Astrocyte (in vitro differentiated cells and primary cell): ENCODE measurements around the gene C10orf53. TPM values are rescaled to one million over a fixed set of nuclear protein-coding genes. Genes with fewer than 3 reads are reported as not detected.

Source experiments
- DNase-seq: peaks from one replicate; pipeline ENCODE4 v3.0.0-alpha.2; 2010; ENCODE audit warnings: low read depth
- FAIRE-seq: peaks from 2 replicates; lab custom pipeline; 2011; peaks lifted over from hg19 to GRCh38; lab: Jason Lieb, UNC
- H2AFZ ChIP-seq: 2 replicates; pipeline ENCODE4 v1.6.0; 2012; ENCODE audit warnings: low read depth, low read length, inconsistent platforms
- H3K27ac ChIP-seq: 2 replicates; pipeline ENCODE4 v1.5.1; 2011; ENCODE audit warnings: low read depth, low read length, inconsistent platforms
- H3K27me3 ChIP-seq: 2 replicates; pipeline ENCODE4 v1.6.0; 2011; ENCODE audit warnings: low read length, inconsistent platforms; ENCODE audit not compliant: insufficient read depth
- H3K36me3 ChIP-seq: 2 replicates; pipeline ENCODE4 v1.5.1; 2011; ENCODE audit warnings: low read length, inconsistent platforms; ENCODE audit not compliant: insufficient read depth
- H3K4me1 ChIP-seq: 2 replicates; pipeline ENCODE4 v1.5.1; 2011; ENCODE audit warnings: low read length, inconsistent platforms; ENCODE audit not compliant: insufficient read depth
- H3K4me2 ChIP-seq: 2 replicates; pipeline ENCODE4 v1.6.0; 2012; ENCODE audit warnings: low read length, inconsistent platforms
- H3K4me3 ChIP-seq: 2 replicates; pipeline ENCODE4 v1.5.1; 2011; ENCODE audit warnings: low read depth, mild to moderate bottlenecking, low read length, inconsistent platforms; ENCODE audit not compliant: insufficient read depth
- H3K79me2 ChIP-seq: 2 replicates; pipeline ENCODE4 v1.6.0; 2012; ENCODE audit warnings: mild to moderate bottlenecking, low read length, inconsistent platforms; ENCODE audit not compliant: insufficient read depth
- H3K9ac ChIP-seq: 2 replicates; pipeline ENCODE4 v1.6.0; 2012; ENCODE audit warnings: mild to moderate bottlenecking, low read length, inconsistent platforms
- H3K9me3 ChIP-seq: 2 replicates; pipeline ENCODE4 v1.5.1; 2012; ENCODE audit warnings: low read depth, mild to moderate bottlenecking, low read length, inconsistent platforms; ENCODE audit not compliant: insufficient read depth
- H4K20me1 ChIP-seq: 2 replicates; pipeline ENCODE4 v1.6.0; 2012; ENCODE audit warnings: low read length, inconsistent platforms; ENCODE audit not compliant: insufficient read depth
- H3K27ac Mint-ChIP-seq: one replicate; pipeline ENCODE4 v1.8.0; 2021; ENCODE audit warnings: mild to moderate bottlenecking, mixed read lengths; ENCODE audit not compliant: unreplicated experiment
- H3K27me3 Mint-ChIP-seq: one replicate; pipeline ENCODE4 v1.8.0; 2021; ENCODE audit warnings: low read depth, mixed read lengths; ENCODE audit not compliant: unreplicated experiment
- H3K36me3 Mint-ChIP-seq: one replicate; pipeline ENCODE4 v1.8.0; 2021; ENCODE audit warnings: low read depth, mixed read lengths; ENCODE audit not compliant: unreplicated experiment
- H3K4me1 Mint-ChIP-seq: one replicate; pipeline ENCODE4 v1.8.0; 2021; ENCODE audit warnings: low read depth, mixed read lengths; ENCODE audit not compliant: unreplicated experiment
- H3K4me3 Mint-ChIP-seq: one replicate; pipeline ENCODE4 v1.8.0; 2021; ENCODE audit warnings: mild to moderate bottlenecking, moderate library complexity, mixed read lengths; ENCODE audit not compliant: unreplicated experiment
- H3K9me3 Mint-ChIP-seq: one replicate; pipeline ENCODE4 v1.8.0; 2021; ENCODE audit warnings: mild to moderate bottlenecking, mixed read lengths; ENCODE audit not compliant: unreplicated experiment
- EZH2 ChIP-seq: IDR thresholded peaks from 2 replicates; pipeline ENCODE4 v1.6.1; 2012; ENCODE audit warnings: mild to moderate bottlenecking, low read length, inconsistent platforms; ENCODE audit not compliant: insufficient read depth
- total RNA-seq: library from RNA; stranded (reverse); gene quantifications from 2 replicates; pipeline ENCODE4 v1.2.1, GENCODE V29; 2021
- TF ChIP-seq, protein P1 (sequence below): IDR thresholded peaks from 2 replicates; pipeline ENCODE4 v1.5.1; 2011; ENCODE audit warnings: low read depth, mild to moderate bottlenecking, inconsistent platforms, low read length, moderate library complexity; ENCODE audit not compliant: insufficient read depth

Gene C10orf53
- total RNA-seq, 1 donor from 2014 or later: not detected

DNA sequence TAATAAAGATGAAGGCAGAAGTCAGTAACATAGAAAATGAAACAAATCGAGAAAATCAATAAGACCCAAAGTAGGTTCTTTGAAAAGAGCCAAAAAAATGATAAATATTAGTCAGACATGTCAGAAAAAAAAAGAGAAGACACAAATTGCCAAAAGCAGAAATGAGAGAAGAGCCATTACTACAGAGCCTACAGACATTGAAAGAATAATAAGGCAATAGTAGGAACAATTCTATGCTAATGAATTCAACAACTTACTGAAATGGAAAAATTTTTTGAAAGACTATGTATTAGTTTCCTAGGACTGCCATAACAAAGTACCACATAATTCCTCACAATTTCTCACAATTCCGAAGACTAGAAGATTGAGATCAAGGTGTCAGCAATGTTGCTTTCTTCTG is 47.1 kb downstream of the C10orf53 start:
- DNase-seq (no peak), FAIRE-seq (no peak)
- Histone ChIP-seq H3K27ac (no peak overlapping the region), H3K4me1 (no peaks in the 10 kb centered on the region), H3K4me3 (no peak overlapping the region), H3K9ac (no peak overlapping the region), H3K36me3 (no peaks in the 10 kb centered on the region), H2AFZ (no peak overlapping the region), H3K9me3 (no peaks in the 10 kb centered on the region), H4K20me1 (no peaks in the 10 kb centered on the region), H3K27me3 (no peaks in the 10 kb centered on the region), H3K4me2 (no peak overlapping the region), H3K79me2 (no peaks in the 10 kb centered on the region)
- TF ChIP-seq, protein P1, sequence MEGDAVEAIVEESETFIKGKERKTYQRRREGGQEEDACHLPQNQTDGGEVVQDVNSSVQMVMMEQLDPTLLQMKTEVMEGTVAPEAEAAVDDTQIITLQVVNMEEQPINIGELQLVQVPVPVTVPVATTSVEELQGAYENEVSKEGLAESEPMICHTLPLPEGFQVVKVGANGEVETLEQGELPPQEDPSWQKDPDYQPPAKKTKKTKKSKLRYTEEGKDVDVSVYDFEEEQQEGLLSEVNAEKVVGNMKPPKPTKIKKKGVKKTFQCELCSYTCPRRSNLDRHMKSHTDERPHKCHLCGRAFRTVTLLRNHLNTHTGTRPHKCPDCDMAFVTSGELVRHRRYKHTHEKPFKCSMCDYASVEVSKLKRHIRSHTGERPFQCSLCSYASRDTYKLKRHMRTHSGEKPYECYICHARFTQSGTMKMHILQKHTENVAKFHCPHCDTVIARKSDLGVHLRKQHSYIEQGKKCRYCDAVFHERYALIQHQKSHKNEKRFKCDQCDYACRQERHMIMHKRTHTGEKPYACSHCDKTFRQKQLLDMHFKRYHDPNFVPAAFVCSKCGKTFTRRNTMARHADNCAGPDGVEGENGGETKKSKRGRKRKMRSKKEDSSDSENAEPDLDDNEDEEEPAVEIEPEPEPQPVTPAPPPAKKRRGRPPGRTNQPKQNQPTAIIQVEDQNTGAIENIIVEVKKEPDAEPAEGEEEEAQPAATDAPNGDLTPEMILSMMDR: no peak
- TF ChIP-seq EZH2: no peak
- peaks cover 16% of the 10 kb centered on the region for H3K9me3 Mint-ChIP-seq
- no peaks in the 10 kb centered on the region for H3K4me1 Mint-ChIP-seq
- no peak overlapping the region for H3K27ac Mint-ChIP-seq
- H3K36me3 Mint-ChIP-seq: no peaks in the 10 kb centered on the region
- no peaks in the 10 kb centered on the region for H3K27me3 Mint-ChIP-seq
- no peak overlapping the region for H3K4me3 Mint-ChIP-seq

DNA sequence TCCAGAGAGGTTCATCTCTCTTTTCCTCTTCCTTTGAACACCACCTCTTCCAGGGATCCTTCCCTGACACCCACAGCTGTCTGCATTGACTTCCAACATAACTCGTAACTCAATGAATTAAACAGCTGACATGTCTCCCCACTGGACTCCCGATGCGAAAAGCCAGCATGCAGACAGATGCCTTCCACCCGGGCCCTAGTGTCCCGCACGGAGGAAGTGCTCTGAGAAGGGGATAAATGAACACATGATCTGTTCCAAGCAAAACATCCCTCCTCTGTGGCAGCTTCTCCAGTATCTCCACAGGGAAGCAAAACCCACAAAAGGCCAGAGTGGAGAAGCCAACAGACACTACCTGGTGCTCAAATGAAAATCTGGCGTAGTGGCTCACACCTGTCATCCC is 54.4 kb downstream of the C10orf53 start:
- no peak for FAIRE-seq
- no peak overlapping the region for H3K27ac Mint-ChIP-seq
- Histone ChIP-seq H4K20me1 (no peaks in the 10 kb centered on the region), H3K27me3 (no peaks in the 10 kb centered on the region), H2AFZ (no peak overlapping the region), H3K79me2 (no peaks in the 10 kb centered on the region), H3K27ac (no peak overlapping the region), H3K36me3 (no peaks in the 10 kb centered on the region), H3K4me1 (no peaks in the 10 kb centered on the region), H3K9me3 (no peaks in the 10 kb centered on the region), H3K4me3 (no peak overlapping the region), H3K9ac (no peak overlapping the region), H3K4me2 (no peak overlapping the region)
- peaks cover 5% of the 10 kb centered on the region for H3K9me3 Mint-ChIP-seq
- peaks cover 2% of the 10 kb centered on the region for H3K36me3 Mint-ChIP-seq
- no peak for DNase-seq
- TF ChIP-seq, protein P1: no peak
- no peak for TF ChIP-seq EZH2
- peaks cover 3% of the 10 kb centered on the region for H3K27me3 Mint-ChIP-seq
- no peak overlapping the region for H3K4me3 Mint-ChIP-seq
- H3K4me1 Mint-ChIP-seq: no peaks in the 10 kb centered on the region

DNA sequence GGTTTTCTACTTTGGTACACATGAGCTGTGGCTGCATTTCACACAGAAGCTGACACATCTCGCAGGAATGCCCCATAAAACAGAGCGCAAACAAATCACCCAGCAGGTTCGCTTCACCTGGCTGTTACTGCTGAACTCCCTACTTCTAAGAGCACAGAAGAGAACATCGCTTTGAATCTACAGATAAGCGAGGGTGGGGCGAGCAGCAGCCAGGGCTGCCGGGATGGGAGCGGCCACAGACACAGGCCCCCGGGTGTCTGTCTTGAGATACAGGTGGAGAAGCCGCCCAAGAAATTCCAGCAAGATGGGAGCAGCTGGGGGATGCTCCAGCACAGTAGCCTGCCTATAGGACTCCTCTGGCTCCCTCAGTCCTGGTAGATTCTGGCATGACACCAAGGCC is 55.2 kb downstream of the C10orf53 start:
- DNase-seq: no peak
- TF ChIP-seq, protein P1: no peak
- TF ChIP-seq EZH2: no peak

More for the DNA sequence above, 55.2 kb downstream of the C10orf53 start:
- H3K4me1 Mint-ChIP-seq: no peaks in the 10 kb centered on the region
- Histone ChIP-seq H2AFZ (no peak overlapping the region), H3K79me2 (no peaks in the 10 kb centered on the region), H3K4me1 (no peaks in the 10 kb centered on the region), H3K36me3 (no peaks in the 10 kb centered on the region), H3K9ac (no peak overlapping the region), H3K27me3 (no peaks in the 10 kb centered on the region), H4K20me1 (no peaks in the 10 kb centered on the region), H3K27ac (no peak overlapping the region), H3K4me2 (no peak overlapping the region), H3K9me3 (no peaks in the 10 kb centered on the region), H3K4me3 (no peak overlapping the region)
- peaks cover 2% of the 10 kb centered on the region for H3K36me3 Mint-ChIP-seq
- H3K9me3 Mint-ChIP-seq: peaks cover 2% of the 10 kb centered on the region
- no peak for FAIRE-seq
- no peak overlapping the region for H3K4me3 Mint-ChIP-seq
- no peak overlapping the region for H3K27ac Mint-ChIP-seq
- peaks cover 3% of the 10 kb centered on the region for H3K27me3 Mint-ChIP-seq
